ENCODE data around the gene DCTN1. TPM values are rescaled to one million over a fixed set of nuclear protein-coding genes. Genes with fewer than 3 reads are reported as not detected.
A peak's percentile ranks its signal among the peaks of the same experiment; 100 is the strongest.

Gene DCTN1
- total and polyA plus RNA-seq, 8 donors, result 65.8 to 181 (median 90.5) TPM

DNA sequence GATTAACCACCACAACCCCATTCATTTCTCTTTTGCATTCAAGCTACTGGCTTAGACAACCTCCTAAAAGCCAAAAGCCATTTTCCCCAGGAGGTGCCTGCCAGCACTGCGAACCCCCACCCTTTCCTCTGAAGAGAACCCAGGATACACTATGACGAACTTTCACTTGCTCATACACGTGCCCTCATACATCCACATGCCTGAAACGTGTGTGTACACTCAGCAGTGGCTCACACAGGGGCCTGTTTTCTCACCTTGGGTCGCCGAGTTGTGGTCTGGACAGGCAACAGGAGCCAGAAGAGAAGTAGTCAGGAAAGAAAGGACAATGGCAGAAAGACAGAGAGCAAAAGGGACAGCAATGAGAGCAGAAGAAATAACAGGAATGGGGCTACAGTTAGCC lies 7.4 kb downstream of the DCTN1 start:
- H3K27me3 ChIP-seq, result no peaks in the 10 kb centered on the region
- DNase-seq, result no peak
- peak overlapping the region in 4 of 5 donors; percentile 67 to 81 (median 71) for H3K27ac ChIP-seq
- no peak for TF ChIP-seq POLR2AphosphoS5 (IDR thresholded peaks at IDR 0.05)
- TF ChIP-seq POLR2A (IDR thresholded peaks at IDR 0.05), result no peak
- TF ChIP-seq EP300 (IDR thresholded peaks at IDR 0.05), result no peak
- TF ChIP-seq, protein P1, sequence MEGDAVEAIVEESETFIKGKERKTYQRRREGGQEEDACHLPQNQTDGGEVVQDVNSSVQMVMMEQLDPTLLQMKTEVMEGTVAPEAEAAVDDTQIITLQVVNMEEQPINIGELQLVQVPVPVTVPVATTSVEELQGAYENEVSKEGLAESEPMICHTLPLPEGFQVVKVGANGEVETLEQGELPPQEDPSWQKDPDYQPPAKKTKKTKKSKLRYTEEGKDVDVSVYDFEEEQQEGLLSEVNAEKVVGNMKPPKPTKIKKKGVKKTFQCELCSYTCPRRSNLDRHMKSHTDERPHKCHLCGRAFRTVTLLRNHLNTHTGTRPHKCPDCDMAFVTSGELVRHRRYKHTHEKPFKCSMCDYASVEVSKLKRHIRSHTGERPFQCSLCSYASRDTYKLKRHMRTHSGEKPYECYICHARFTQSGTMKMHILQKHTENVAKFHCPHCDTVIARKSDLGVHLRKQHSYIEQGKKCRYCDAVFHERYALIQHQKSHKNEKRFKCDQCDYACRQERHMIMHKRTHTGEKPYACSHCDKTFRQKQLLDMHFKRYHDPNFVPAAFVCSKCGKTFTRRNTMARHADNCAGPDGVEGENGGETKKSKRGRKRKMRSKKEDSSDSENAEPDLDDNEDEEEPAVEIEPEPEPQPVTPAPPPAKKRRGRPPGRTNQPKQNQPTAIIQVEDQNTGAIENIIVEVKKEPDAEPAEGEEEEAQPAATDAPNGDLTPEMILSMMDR (IDR thresholded peaks at IDR 0.05), result no peak
- H3K4me1 ChIP-seq, result peaks cover 15 to 41% (median 25%) of the 10 kb centered on the region in 4 donors
- peaks cover 56 to 74% (median 65%) of the 10 kb centered on the region in 4 donors for H3K36me3 ChIP-seq
- H3K4me3 ChIP-seq, result no peak overlapping the region
- intact Hi-C loops (cut with DNase I; ENCODE audit: low total_unique reads), result no loop called here
- H3K9me3 ChIP-seq, result no peaks in the 10 kb centered on the region
- 88 to 93% (median 92%) methylated on average over 6 of the region's 6 CpGs for whole genome bisulfite sequencing, 5 donors

DNA sequence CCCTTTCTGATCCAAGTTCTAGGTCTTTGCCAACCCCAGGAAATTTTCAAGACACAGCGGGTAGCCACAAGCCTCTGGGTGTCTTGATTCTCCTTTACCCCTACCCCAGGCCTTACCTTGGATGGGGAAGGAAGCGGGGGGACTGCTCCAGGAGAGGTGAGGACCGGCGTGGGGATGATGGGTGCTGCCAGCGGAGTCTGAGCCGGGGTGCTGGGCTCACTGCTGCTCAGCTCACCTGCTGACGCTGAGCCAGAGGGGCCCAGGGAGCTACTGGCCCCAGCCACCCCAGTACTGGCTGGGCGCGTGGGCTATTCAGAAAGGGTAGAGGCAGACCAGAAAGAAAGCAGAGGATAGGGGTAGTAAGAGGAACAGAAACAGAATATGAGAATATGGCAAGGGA lies 8.7 kb downstream of the DCTN1 start:
- intact Hi-C loops (cut with DNase I; ENCODE audit: low total_unique reads), result no loop called here
- Histone ChIP-seq H3K27ac (no peak overlapping the region), H3K9me3 (no peaks in the 10 kb centered on the region), H3K27me3 (no peaks in the 10 kb centered on the region), H3K36me3 (peaks cover 56 to 74% (median 65%) of the 10 kb centered on the region in 4 donors), H3K4me3 (no peak overlapping the region), H3K4me1 (peaks cover 15 to 41% (median 25%) of the 10 kb centered on the region in 4 donors)
- WGBS, 5 donors, result 91 to 99% (median 97%) methylated on average over 9 of the region's 9 CpGs
- DNase-seq, result no peak
- TF ChIP-seq POLR2A (IDR thresholded peaks at IDR 0.05) (no peak), POLR2AphosphoS5 (IDR thresholded peaks at IDR 0.05) (no peak), EP300 (IDR thresholded peaks at IDR 0.05) (no peak)
- TF ChIP-seq, protein P1 (IDR thresholded peaks at IDR 0.05), result no peak

DNA sequence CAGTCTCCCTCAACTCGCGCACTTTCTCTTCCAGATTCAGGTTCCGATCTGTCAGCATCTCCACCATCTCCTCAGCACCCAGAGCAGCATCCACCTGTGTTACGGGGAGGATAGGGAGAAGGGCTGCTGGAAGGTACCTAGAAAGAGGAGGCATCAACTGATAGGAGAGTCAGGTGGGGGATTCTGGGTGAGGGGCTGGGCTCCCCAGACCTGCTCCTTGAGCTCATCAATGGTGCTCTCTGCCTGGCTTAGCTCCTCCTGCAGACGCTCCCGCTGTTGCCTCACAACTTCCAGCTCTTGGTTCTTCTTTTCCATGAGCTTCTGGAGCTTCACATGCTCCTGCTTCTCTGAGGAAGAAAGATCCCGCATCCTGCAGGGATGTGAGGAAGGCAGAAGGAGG lies 10.1 kb downstream of the DCTN1 start:
- H3K4me1 ChIP-seq, result peaks cover 15 to 31% (median 23%) of the 10 kb centered on the region in 4 donors
- WGBS, 5 donors, result 94 to 98% (median 97%) methylated on average over 7 of the region's 7 CpGs
- H3K27me3 ChIP-seq, result no peaks in the 10 kb centered on the region
- no peaks in the 10 kb centered on the region for H3K9me3 ChIP-seq
- intact Hi-C loops (cut with DNase I; ENCODE audit: low total_unique reads), result no loop called here
- peaks cover 63 to 77% (median 70%) of the 10 kb centered on the region in 4 donors for H3K36me3 ChIP-seq
- DNase-seq, result no peak
- no peak overlapping the region for H3K27ac ChIP-seq
- H3K4me3 ChIP-seq, result no peak overlapping the region
- TF ChIP-seq, protein P1 (IDR thresholded peaks at IDR 0.05), result no peak
- TF ChIP-seq POLR2A (IDR thresholded peaks at IDR 0.05) (no peak), EP300 (IDR thresholded peaks at IDR 0.05) (no peak), POLR2AphosphoS5 (IDR thresholded peaks at IDR 0.05) (no peak)

DNA sequence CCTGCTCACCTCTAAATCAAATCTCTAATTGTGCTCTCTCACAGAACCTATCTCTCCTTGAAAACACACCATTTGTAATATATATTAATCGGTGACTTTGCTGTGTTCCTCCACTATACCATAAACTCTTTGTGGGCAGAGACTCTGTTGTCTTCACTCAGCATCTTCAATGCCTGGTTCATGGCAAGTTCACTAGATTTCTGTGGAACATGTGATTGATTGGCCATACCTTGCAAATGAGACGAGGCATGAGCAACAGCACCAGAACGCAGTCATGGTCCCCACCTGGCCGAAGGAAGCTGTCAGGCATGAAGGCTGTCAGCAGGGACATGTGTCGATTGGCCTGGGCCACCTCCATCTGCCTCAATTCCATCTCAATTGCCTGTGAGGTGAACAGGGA lies 11.6 kb downstream of the DCTN1 start:
- Histone ChIP-seq H3K4me3 (no peak overlapping the region), H3K4me1 (peaks cover under 1 to 16% (median 12%) of the 10 kb centered on the region in 4 donors), H3K9me3 (no peaks in the 10 kb centered on the region), H3K27ac (no peak overlapping the region), H3K36me3 (peaks cover 78 to 92% (median 85%) of the 10 kb centered on the region in 4 donors), H3K27me3 (no peaks in the 10 kb centered on the region)
- intact Hi-C loops (cut with DNase I; ENCODE audit: low total_unique reads), result no loop called here
- WGBS, 5 donors, result 94 to 98% (median 95%) methylated on average over 5 of the region's 5 CpGs
- TF ChIP-seq POLR2A (IDR thresholded peaks at IDR 0.05) (no peak), POLR2AphosphoS5 (IDR thresholded peaks at IDR 0.05) (no peak), EP300 (IDR thresholded peaks at IDR 0.05) (no peak)
- TF ChIP-seq, protein P1 (IDR thresholded peaks at IDR 0.05), result no peak
- DNase-seq, result no peak

Measured in stomach (tissue), 9 donors.